CD4-positive, alpha-beta T cell (primary cell): ENCODE measurements around the gene MFF. TPM values are rescaled to one million over a fixed set of nuclear protein-coding genes. Genes with fewer than 3 reads are reported as not detected.
"Not testable (repeated sequence)": the region's sequence is repeated elsewhere in the genome, so short reads cannot be mapped to it uniquely, and the experiment has no call there.

Source experiments
- ATAC-seq: fragments of 200-7000 bp; cut with Tn5 transposase; one replicate; pipeline ENCODE4 v1.10.0; 2022; ENCODE audit warnings: mild to moderate bottlenecking; ENCODE audit not compliant: poor library complexity
- CTCF ChIA-PET: fragments of 350-600 bp; sonication (Branson Sonifier 250); formaldehyde crosslinking; loops from one replicate; lab custom pipeline; 2021; ENCODE audit warnings: antibody characterized with exemption, inconsistent platforms; lab: Charles Lee
- POLR2A ChIA-PET: fragments of 350-600 bp; sonication (Branson Sonifier 250); formaldehyde crosslinking; loops from one replicate; lab custom pipeline; 2021; ENCODE audit warnings: antibody characterized with exemption, inconsistent platforms; lab: Charles Lee
- DNase-seq, 14 experiments: peaks; one replicate each; pipeline ENCODE4 v3.0.0-alpha.2; 2013 to 2020; ENCODE audit warnings: mixed read lengths in 2 of 14
- H3K27ac ChIP-seq, 2 donors: one replicate each; pipeline versions ENCODE4 v1.5.1 to v1.7.0; 2013; ENCODE audit warnings: low read length in 2 of 2, low read depth in 1 of 2, mild to moderate bottlenecking in 1 of 2
- H3K27me3 ChIP-seq, 2 experiments: 1 replicate in 1 of 2; 2 replicates in 1 of 2; pipeline versions ENCODE4 v1.6.1 to v1.7.0; 2013; ENCODE audit warnings: low read length in 2 of 2, control low read depth in 1 of 2, mild to moderate bottlenecking in 1 of 2, moderate library complexity in 1 of 2; ENCODE audit not compliant: insufficient read depth in 2 of 2, control insufficient read depth in 1 of 2
- H3K36me3 ChIP-seq: one replicate; pipeline ENCODE4 v1.6.1; 2013; ENCODE audit warnings: low read length, control low read depth; ENCODE audit not compliant: insufficient read depth
- H3K4me1 ChIP-seq: one replicate; pipeline ENCODE4 v1.6.1; 2013; ENCODE audit warnings: low read length, control low read depth; ENCODE audit not compliant: insufficient read depth
- H3K4me3 ChIP-seq: one replicate; pipeline ENCODE4 v1.5.1; 2013; ENCODE audit warnings: mild to moderate bottlenecking, low read length, moderate library complexity
- H3K9me3 ChIP-seq, 2 experiments: 1 replicate in 1 of 2; 2 replicates in 1 of 2; pipeline versions ENCODE4 v1.6.1 to v1.7.0; 2013; ENCODE audit warnings: low read length in 2 of 2, mild to moderate bottlenecking in 2 of 2, control low read depth in 1 of 2, moderate library complexity in 1 of 2; ENCODE audit not compliant: control insufficient read depth in 1 of 2, insufficient read depth in 1 of 2
- H3K27ac Mint-ChIP-seq: one replicate; pipeline ENCODE4 v1.8.0; 2020; ENCODE audit warnings: mixed read lengths
- H3K27me3 Mint-ChIP-seq: one replicate; pipeline ENCODE4 v1.8.0; 2021; ENCODE audit warnings: mixed read lengths
- H3K36me3 Mint-ChIP-seq: one replicate; pipeline ENCODE4 v1.8.0; 2021; ENCODE audit warnings: low read depth, mixed read lengths
- H3K4me1 Mint-ChIP-seq: one replicate; pipeline ENCODE4 v1.8.0; 2021; ENCODE audit warnings: low read depth, mixed read lengths
- H3K4me3 Mint-ChIP-seq: one replicate; pipeline ENCODE4 v1.8.0; 2020; ENCODE audit warnings: mild to moderate bottlenecking, mixed read lengths
- H3K9me3 Mint-ChIP-seq: one replicate; pipeline ENCODE4 v1.8.0; 2020; ENCODE audit warnings: mixed read lengths
- CTCF ChIP-seq: fragments of 200-600 bp; IDR thresholded peaks from one replicate; pipeline ENCODE4 v1.8.0; 2022; ENCODE audit warnings: antibody characterized with exemption, mild to moderate bottlenecking
- intact Hi-C, 2 experiments: fragments of 100-400 bp; cut with DNase I in 1 of 2; cut with micrococcal nuclease in 1 of 2; formaldehyde crosslinking; loops; one replicate each; pipeline versions ENCODE4 v1.15.1 to v1.9.0; 2023 to 2025; cut with DNase I, micrococcal nuclease
- total RNA-seq, 174 experiments: library from RNA in 2 of 174; stranded (reverse) in 2 of 174; gene quantifications; one replicate each; pipeline ENCODE4 v1.2.3 and lab custom pipeline; 2021 to 2026

MFF gene
- total RNA-seq, 2 experiments from 2014 or later = 46.9 to 51.8 TPM

- POLR2A ChIA-PET = no interaction called here
- Histone ChIP-seq H3K36me3 (peaks cover 33% of the 10 kb centered on the region), H3K9me3 (no peaks in the 10 kb centered on the region), H3K4me3 (no peak overlapping the region), H3K27me3 (no peaks in the 10 kb centered on the region), H3K4me1 (no peaks in the 10 kb centered on the region), H3K27ac (no peak overlapping the region)
- Mint-ChIP-seq H3K4me3 (no peak overlapping the region), H3K27me3 (no peaks in the 10 kb centered on the region), H3K9me3 (no peaks in the 10 kb centered on the region), H3K4me1 (no peaks in the 10 kb centered on the region), H3K36me3 (peaks cover 68% of the 10 kb centered on the region), H3K27ac (peak overlapping the region; percentile 39)
- CTCF ChIA-PET = no interaction called here
- no peak for TF ChIP-seq CTCF
- ATAC-seq (no peak), DNase-seq (no peak)
- intact Hi-C loops = no loop called here
Measured at GRCh38 chr2:227351639-227352038, 26.6 kb downstream of the MFF start.

- ChIA-PET CTCF (no interaction called here), POLR2A (no interaction called here)
- Histone ChIP-seq H3K27me3 (no peaks in the 10 kb centered on the region), H3K4me3 (no peak overlapping the region), H3K4me1 (no peaks in the 10 kb centered on the region), H3K36me3 (peaks cover 38% of the 10 kb centered on the region), H3K27ac (no peak overlapping the region), H3K9me3 (no peaks in the 10 kb centered on the region)
- TF ChIP-seq CTCF = no peak
- Mint-ChIP-seq H3K4me1 (no peaks in the 10 kb centered on the region), H3K9me3 (no peaks in the 10 kb centered on the region), H3K27me3 (no peaks in the 10 kb centered on the region), H3K27ac (no peak overlapping the region), H3K36me3 (peaks cover 46% of the 10 kb centered on the region), H3K4me3 (no peak overlapping the region)
- DNase-seq (no peak), ATAC-seq (no peak)
- intact Hi-C loops = loop anchor here in 1 of 2 experiments (10.0 kb wide), 1 partner anchor 404 kb away; no protein-coding TSS in a partner anchor
Measured at GRCh38 chr2:227360351-227360750, 35.3 kb downstream of the MFF start.

- H3K4me3 Mint-ChIP-seq = no peak overlapping the region
- DNase-seq (peak in 4 of 14 experiments; percentile 7 to 37 (median 33)), ATAC-seq (no peak)
- no peaks in the 10 kb centered on the region for H3K27me3 Mint-ChIP-seq
- Histone ChIP-seq H3K36me3 (peaks cover 10% of the 10 kb centered on the region), H3K4me1 (no peaks in the 10 kb centered on the region), H3K27me3 (no peaks in the 10 kb centered on the region), H3K9me3 (no peaks in the 10 kb centered on the region), H3K27ac (no peak overlapping the region), H3K4me3 (no peak overlapping the region)
- H3K9me3 Mint-ChIP-seq = no peaks in the 10 kb centered on the region
- H3K4me1 Mint-ChIP-seq = no peaks in the 10 kb centered on the region
- POLR2A ChIA-PET = no interaction called here
- H3K36me3 Mint-ChIP-seq = peaks cover 15% of the 10 kb centered on the region
- CTCF ChIA-PET = no interaction called here
- intact Hi-C loops = loop anchor here (2.0 to 10.0 kb wide), 2 partner anchors 401 to 403 kb away; no protein-coding TSS in a partner anchor
- TF ChIP-seq CTCF = peak; percentile 21
- H3K27ac Mint-ChIP-seq = no peak overlapping the region
Measured at GRCh38 chr2:227363756-227364155, 38.7 kb downstream of the MFF start.

GRCh38 chr2:227364585-227365263 lies 39.7 kb downstream of the MFF start:
- intact Hi-C loops = loop anchor here (2.0 to 10.0 kb wide), 2 partner anchors 400 to 402 kb away; no protein-coding TSS in a partner anchor
- H3K27ac ChIP-seq, H3K4me1 ChIP-seq, ATAC-seq, H3K9me3 Mint-ChIP-seq, H3K36me3 Mint-ChIP-seq, H3K27me3 Mint-ChIP-seq, H3K4me3 ChIP-seq, H3K27me3 ChIP-seq, H3K27ac Mint-ChIP-seq, POLR2A ChIA-PET, CTCF ChIA-PET, H3K4me3 Mint-ChIP-seq, H3K36me3 ChIP-seq, H3K4me1 Mint-ChIP-seq, DNase-seq, H3K9me3 ChIP-seq: not testable (repeated sequence)
